Common myeloid progenitor, CD34-positive (primary cell): ENCODE data around the gene COPG2.
A peak's percentile ranks its signal among the peaks of the same experiment; 100 is the strongest.

Experiments used
- CTCF ChIA-PET: fragments of 350-600 bp; sonication (Branson Sonifier 250); formaldehyde crosslinking; loops from one replicate; lab custom pipeline; 2021; ENCODE audit warnings: antibody characterized with exemption; lab: Charles Lee
- POLR2A ChIA-PET: fragments of 350-600 bp; sonication (Branson Sonifier 250); formaldehyde crosslinking; loops from one replicate; lab custom pipeline; 2021; ENCODE audit warnings: antibody characterized with exemption; lab: Charles Lee
- DNase-seq, 3 donors: peaks; one replicate each; pipeline versions ENCODE4 v3.0.0 to v3.0.0-alpha.2; 2013
- H3K27ac ChIP-seq, 2 experiments: 1 replicate in 1 of 2; 2 replicates in 1 of 2; pipeline ENCODE4 v1.7.0; 2013; ENCODE audit warnings: inconsistent platforms in 2 of 2, low read length in 2 of 2, mild to moderate bottlenecking in 2 of 2, low read depth in 1 of 2, moderate library complexity in 1 of 2; ENCODE audit not compliant: severe bottlenecking in 2 of 2, insufficient read depth in 1 of 2, poor library complexity in 1 of 2
- H3K27me3 ChIP-seq, 5 experiments: replicated peaks in 2 of 5; 1 replicate in 3 of 5; 2 replicates in 2 of 5; pipeline versions ENCODE4 v1.6.1 to v1.7.0; 2013; ENCODE audit warnings: low read length in 4 of 5, mild to moderate bottlenecking in 2 of 5, moderate library complexity in 2 of 5, inconsistent platforms in 1 of 5; ENCODE audit not compliant: insufficient read depth in 5 of 5, control insufficient read depth in 4 of 5
- H3K36me3 ChIP-seq, 4 experiments: 1 replicate in 2 of 4; 2 replicates in 2 of 4; pipeline versions ENCODE4 v1.6.1 to v1.7.0; 2013; ENCODE audit warnings: low read length in 3 of 4, control low read depth in 1 of 4, mild to moderate bottlenecking in 1 of 4; ENCODE audit not compliant: control insufficient read depth in 4 of 4, insufficient read depth in 4 of 4
- H3K4me1 ChIP-seq, 4 experiments: 1 replicate in 3 of 4; 2 replicates in 1 of 4; pipeline versions ENCODE4 v1.6.1 to v1.7.1; 2013; ENCODE audit warnings: low read length in 3 of 4, mild to moderate bottlenecking in 3 of 4, control low read depth in 1 of 4, inconsistent platforms in 1 of 4, moderate library complexity in 1 of 4; ENCODE audit not compliant: control insufficient read depth in 4 of 4, insufficient read depth in 4 of 4; ENCODE audit errors: control extremely low read depth in 1 of 4
- H3K4me3 ChIP-seq, 7 experiments: 1 replicate in 4 of 7; 2 replicates in 3 of 7; pipeline versions ENCODE4 v1.5.1 to v1.7.0; 2013; ENCODE audit warnings: mild to moderate bottlenecking in 7 of 7, low read length in 6 of 7, moderate library complexity in 6 of 7, inconsistent platforms in 2 of 7, low read depth in 2 of 7, control low read depth in 1 of 7; ENCODE audit not compliant: insufficient read depth in 4 of 7, control insufficient read depth in 1 of 7; ENCODE audit errors: extremely low read depth in 1 of 7
- H3K9me3 ChIP-seq, 5 experiments: 1 replicate in 4 of 5; 2 replicates in 1 of 5; pipeline versions ENCODE4 v1.6.1 to v1.7.1; 2013; ENCODE audit warnings: low read length in 4 of 5, mild to moderate bottlenecking in 2 of 5, inconsistent platforms in 1 of 5, low read depth in 1 of 5, moderate library complexity in 1 of 5; ENCODE audit not compliant: control insufficient read depth in 4 of 5, insufficient read depth in 2 of 5; ENCODE audit errors: control extremely low read depth in 1 of 5
- WGBS: methylation state at CpG from one replicate; pipeline ENCODE4 v1.1.5; 2013; ENCODE audit not compliant: insufficient coverage; 5-methylcytosine and 5-hydroxymethylcytosine counted together

The COPG2 gene

DNA sequence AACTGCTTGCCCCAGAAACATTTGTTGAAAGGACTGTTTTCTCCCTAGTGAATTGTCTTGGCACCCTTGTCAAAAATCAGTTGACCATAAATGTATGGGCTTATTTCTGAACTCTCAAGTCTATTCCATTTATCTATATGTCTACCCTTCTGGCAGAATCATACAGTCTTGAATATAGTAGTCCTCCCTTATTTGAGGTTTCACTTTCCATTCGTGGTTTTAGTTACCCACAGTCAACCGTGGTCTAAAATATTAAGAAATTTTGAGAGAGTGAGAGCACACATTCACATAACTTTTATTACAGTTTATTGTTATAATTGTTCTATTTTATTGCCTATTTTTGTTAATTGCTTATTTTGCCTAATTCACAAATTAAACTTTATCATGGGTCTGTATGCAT is 210.3 kb downstream of the COPG2 start:
- H3K4me3 ChIP-seq = no peak overlapping the region
- no peaks in the 10 kb centered on the region for H3K27me3 ChIP-seq
- no peaks in the 10 kb centered on the region for H3K36me3 ChIP-seq
- peaks cover 0 to 15% (median 9%) of the 10 kb centered on the region in 5 experiments for H3K9me3 ChIP-seq
- peak in 2 of 3 donors; percentile 65 to 69 for DNase-seq
- H3K27ac ChIP-seq = no peak overlapping the region
- peaks cover 0 to 5% (median under 1%) of the 10 kb centered on the region in 4 experiments for H3K4me1 ChIP-seq
- CTCF ChIA-PET = no interaction called here
- WGBS = no CpG with 5 or more reads among the region's 2 CpGs
- POLR2A ChIA-PET = no interaction called here
